ENCODE data around the gene MAP4K3. TPM values are rescaled to one million over a fixed set of nuclear protein-coding genes. Genes with fewer than 3 reads are reported as not detected.

MAP4K3 gene
- total and polyA plus RNA-seq, 2 of the 8 experiments (the other 6 are each of a cell fraction or from before 2014, with no cell fraction given): 11.4 to 63.0 TPM

DNA sequence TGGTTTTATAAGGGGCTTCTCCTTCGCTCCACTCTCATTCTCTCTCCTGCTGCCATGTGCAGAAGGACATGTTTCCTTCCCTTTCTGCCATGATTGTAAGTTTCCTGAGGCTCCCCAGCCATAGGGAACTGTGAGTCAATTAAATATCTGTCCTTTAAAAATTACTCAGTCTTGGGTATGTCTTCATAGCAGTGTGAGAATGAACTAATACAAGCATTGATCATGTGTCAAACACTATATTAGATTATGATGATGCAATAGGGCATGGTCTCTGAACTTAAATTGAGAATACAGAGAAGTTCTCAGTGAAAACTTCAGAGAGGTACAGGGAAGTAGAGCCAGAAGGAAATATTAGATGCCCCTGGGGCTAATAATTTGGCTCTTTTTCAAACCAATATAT is 5.9 kb upstream of the MAP4K3 start (continued):
- TF ChIP-seq, protein P1, sequence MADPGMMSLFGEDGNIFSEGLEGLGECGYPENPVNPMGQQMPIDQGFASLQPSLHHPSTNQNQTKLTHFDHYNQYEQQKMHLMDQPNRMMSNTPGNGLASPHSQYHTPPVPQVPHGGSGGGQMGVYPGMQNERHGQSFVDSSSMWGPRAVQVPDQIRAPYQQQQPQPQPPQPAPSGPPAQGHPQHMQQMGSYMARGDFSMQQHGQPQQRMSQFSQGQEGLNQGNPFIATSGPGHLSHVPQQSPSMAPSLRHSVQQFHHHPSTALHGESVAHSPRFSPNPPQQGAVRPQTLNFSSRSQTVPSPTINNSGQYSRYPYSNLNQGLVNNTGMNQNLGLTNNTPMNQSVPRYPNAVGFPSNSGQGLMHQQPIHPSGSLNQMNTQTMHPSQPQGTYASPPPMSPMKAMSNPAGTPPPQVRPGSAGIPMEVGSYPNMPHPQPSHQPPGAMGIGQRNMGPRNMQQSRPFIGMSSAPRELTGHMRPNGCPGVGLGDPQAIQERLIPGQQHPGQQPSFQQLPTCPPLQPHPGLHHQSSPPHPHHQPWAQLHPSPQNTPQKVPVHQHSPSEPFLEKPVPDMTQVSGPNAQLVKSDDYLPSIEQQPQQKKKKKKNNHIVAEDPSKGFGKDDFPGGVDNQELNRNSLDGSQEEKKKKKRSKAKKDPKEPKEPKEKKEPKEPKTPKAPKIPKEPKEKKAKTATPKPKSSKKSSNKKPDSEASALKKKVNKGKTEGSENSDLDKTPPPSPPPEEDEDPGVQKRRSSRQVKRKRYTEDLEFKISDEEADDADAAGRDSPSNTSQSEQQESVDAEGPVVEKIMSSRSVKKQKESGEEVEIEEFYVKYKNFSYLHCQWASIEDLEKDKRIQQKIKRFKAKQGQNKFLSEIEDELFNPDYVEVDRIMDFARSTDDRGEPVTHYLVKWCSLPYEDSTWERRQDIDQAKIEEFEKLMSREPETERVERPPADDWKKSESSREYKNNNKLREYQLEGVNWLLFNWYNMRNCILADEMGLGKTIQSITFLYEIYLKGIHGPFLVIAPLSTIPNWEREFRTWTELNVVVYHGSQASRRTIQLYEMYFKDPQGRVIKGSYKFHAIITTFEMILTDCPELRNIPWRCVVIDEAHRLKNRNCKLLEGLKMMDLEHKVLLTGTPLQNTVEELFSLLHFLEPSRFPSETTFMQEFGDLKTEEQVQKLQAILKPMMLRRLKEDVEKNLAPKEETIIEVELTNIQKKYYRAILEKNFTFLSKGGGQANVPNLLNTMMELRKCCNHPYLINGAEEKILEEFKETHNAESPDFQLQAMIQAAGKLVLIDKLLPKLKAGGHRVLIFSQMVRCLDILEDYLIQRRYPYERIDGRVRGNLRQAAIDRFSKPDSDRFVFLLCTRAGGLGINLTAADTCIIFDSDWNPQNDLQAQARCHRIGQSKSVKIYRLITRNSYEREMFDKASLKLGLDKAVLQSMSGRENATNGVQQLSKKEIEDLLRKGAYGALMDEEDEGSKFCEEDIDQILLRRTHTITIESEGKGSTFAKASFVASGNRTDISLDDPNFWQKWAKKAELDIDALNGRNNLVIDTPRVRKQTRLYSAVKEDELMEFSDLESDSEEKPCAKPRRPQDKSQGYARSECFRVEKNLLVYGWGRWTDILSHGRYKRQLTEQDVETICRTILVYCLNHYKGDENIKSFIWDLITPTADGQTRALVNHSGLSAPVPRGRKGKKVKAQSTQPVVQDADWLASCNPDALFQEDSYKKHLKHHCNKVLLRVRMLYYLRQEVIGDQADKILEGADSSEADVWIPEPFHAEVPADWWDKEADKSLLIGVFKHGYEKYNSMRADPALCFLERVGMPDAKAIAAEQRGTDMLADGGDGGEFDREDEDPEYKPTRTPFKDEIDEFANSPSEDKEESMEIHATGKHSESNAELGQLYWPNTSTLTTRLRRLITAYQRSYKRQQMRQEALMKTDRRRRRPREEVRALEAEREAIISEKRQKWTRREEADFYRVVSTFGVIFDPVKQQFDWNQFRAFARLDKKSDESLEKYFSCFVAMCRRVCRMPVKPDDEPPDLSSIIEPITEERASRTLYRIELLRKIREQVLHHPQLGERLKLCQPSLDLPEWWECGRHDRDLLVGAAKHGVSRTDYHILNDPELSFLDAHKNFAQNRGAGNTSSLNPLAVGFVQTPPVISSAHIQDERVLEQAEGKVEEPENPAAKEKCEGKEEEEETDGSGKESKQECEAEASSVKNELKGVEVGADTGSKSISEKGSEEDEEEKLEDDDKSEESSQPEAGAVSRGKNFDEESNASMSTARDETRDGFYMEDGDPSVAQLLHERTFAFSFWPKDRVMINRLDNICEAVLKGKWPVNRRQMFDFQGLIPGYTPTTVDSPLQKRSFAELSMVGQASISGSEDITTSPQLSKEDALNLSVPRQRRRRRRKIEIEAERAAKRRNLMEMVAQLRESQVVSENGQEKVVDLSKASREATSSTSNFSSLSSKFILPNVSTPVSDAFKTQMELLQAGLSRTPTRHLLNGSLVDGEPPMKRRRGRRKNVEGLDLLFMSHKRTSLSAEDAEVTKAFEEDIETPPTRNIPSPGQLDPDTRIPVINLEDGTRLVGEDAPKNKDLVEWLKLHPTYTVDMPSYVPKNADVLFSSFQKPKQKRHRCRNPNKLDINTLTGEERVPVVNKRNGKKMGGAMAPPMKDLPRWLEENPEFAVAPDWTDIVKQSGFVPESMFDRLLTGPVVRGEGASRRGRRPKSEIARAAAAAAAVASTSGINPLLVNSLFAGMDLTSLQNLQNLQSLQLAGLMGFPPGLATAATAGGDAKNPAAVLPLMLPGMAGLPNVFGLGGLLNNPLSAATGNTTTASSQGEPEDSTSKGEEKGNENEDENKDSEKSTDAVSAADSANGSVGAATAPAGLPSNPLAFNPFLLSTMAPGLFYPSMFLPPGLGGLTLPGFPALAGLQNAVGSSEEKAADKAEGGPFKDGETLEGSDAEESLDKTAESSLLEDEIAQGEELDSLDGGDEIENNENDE (IDR thresholded peaks at IDR 0.05; ENCODE audit: insufficient replicate concordance, low read length): no peak
- TF ChIP-seq TEAD4 (IDR thresholded peaks at IDR 0.05; ENCODE audit: low read depth, low read length): no peak
